Measurements from ENCODE around the gene ZPBP.
"Not testable (repeated sequence)": the region's sequence is repeated elsewhere in the genome, so short reads cannot be mapped to it uniquely, and the experiment has no call there.

The ZPBP gene

DNA sequence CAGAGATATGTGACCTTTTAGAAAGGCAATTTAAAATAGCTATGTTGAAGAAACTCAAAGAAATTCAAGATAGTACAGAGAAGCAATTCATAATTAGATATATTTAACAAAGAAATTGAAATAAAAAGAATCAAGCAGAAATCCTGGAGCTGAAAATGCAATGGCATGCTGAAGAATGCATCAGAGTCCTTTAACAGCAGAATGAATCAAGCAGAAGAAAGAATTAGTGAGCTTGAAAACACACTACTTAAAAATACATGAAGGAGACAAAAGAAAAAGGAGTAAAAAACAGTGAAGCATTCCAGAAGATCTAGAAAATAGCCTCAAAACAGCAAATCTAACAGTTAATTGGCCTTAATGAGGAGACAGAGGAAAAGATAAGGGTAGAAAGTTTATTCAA, 20.0 kb downstream of the ZPBP start:
- TF ChIP-seq, protein P1, sequence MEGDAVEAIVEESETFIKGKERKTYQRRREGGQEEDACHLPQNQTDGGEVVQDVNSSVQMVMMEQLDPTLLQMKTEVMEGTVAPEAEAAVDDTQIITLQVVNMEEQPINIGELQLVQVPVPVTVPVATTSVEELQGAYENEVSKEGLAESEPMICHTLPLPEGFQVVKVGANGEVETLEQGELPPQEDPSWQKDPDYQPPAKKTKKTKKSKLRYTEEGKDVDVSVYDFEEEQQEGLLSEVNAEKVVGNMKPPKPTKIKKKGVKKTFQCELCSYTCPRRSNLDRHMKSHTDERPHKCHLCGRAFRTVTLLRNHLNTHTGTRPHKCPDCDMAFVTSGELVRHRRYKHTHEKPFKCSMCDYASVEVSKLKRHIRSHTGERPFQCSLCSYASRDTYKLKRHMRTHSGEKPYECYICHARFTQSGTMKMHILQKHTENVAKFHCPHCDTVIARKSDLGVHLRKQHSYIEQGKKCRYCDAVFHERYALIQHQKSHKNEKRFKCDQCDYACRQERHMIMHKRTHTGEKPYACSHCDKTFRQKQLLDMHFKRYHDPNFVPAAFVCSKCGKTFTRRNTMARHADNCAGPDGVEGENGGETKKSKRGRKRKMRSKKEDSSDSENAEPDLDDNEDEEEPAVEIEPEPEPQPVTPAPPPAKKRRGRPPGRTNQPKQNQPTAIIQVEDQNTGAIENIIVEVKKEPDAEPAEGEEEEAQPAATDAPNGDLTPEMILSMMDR (conservative IDR thresholded peaks at IDR 0.05), result no peak
- no peak overlapping the region for H3K27ac ChIP-seq

DNA sequence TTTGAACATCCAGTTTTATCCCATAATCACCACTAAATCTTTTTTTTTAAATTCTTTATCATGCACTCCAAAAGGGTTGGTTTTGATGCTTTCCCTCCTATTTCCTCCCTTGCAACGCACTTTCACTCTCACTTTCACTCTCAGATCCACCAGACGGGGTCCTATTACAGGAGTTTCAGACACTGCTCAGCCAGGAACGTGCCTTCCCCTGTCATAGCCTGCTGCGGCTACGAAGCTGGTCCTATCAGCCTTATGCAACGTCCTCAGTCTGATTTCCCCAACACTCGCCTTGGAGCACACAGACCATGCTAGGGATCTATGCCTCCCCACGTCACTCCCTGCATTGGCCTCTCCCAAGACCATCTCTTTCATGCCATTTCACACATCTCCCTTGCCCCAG, 23.4 kb downstream of the ZPBP start:
- TF ChIP-seq, protein P1 (conservative IDR thresholded peaks at IDR 0.05), result no peak
- H3K27ac ChIP-seq, result peak overlapping the region; percentile 80

DNA sequence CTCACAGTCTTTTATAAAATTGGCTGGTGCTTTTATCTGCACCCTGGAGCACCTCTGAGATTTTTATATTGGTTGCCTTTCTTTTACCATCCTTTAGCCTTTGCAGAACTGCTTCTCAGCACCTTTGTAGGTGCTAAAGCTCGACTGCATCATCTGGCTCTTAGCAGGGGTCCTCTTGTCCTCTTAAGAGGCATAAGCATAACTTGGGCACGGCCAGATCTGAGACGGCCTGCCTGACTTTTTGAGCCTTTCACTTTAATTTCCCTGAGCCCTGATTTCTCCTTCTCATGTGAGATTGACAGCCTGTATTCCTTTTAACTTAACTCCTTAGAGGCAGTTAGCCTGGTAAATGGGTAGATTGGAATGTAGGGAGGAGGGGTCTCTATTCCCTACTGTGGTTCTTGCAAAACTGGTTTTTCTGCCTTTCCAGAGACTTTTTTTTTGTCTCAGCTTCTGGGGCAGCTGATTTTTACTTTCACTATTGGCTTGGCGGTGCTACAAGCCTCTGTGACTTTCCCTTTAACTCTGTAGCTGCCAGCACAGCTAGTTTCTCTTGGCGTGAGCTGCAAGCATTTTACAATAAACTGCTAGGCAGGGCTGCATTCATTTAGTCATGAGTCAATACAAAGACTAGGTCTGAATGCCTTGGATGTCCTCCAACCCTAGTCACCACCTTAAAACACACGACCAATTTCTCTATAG, 24.0 kb downstream of the ZPBP start:
- TF ChIP-seq, protein P1 (conservative IDR thresholded peaks at IDR 0.05), result no peak
- H3K27ac ChIP-seq, result peak overlapping the region; percentile 80

DNA sequence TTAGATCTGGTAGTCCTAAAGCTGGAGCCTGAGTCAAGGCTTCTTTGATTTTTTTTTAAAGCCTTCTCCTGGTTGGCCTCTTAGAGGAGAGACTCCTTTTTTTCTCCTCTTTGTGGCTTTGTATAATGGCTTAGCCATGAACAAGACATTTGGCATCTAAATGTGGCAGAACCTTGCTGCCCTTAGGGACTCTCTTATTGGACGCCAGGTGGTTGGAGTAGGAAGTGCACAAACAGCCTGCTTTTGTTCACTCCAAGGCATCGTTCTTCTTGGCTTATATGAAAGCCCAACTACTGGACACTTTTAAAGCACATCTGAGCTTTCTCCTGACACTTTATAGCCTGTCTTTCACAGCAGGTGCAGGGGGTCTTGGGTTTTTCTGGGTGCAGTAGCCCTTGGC, 25.0 kb downstream of the ZPBP start:
- peak overlapping the region; percentile 80 for H3K27ac ChIP-seq
- TF ChIP-seq, protein P1 (conservative IDR thresholded peaks at IDR 0.05), result no peak; the same call in 1 of the 2 replicates

DNA sequence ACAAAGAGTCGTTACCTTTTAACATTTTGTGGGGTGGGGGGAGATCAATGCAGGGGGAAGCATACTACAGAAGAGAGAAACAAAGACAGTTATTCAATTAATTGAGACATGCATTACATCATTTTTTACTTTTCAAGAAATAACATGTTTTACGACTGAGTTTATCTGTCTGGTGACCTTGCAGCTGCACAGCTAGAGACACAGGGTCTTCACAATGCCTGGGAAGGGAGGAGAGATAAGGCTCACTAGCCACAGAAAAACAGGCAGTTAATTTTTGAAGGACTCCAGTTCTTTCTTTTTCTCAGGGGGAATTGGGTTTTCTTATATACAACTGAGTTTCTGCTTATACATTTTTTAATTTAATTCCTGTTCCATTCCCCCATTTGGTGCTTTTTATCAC, 30.1 kb downstream of the ZPBP start:
- TF ChIP-seq, protein P1 (conservative IDR thresholded peaks at IDR 0.05), result no peak
- no peak overlapping the region for H3K27ac ChIP-seq

DNA sequence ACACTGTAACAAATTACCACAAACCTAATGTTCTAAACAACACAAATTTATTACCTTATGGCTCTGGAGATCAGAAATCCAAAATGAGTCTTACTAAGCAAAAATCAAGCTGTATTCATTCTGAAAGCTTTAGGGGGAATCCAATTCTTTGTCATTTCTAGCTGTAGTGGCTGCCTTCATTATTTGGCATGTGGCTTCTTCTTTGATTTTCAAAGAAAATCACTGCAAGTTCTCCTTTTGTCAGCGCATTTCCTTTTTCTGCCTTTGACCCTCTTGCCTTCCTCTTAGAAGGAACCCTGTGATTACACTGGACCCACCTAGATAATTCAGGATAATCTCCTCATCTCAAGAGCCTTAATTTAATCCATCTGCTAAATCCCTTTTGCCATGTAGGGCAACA, 36.9 kb downstream of the ZPBP start:
- TF ChIP-seq, protein P1 (conservative IDR thresholded peaks at IDR 0.05), result no peak
- no peak overlapping the region for H3K27ac ChIP-seq

DNA sequence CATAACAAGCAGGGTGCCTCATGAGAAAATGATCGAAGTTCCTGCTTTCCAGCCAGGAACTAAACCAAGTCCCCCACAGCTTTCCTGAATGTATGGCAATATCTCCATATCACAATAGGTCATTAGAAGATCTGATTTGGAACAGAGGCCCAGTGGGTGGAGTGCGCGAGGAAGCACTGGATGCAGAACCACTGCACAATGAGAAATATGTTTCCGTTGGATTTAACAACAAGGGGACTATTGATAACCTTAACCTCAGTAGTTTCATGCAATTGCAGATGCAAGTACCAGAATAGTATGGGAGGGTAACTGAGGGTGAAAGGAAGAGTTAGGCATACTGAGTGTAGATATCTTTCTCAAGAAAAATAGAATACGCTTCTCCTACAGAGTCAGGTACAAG, 45.3 kb downstream of the ZPBP start:
- no peak overlapping the region for H3K27ac ChIP-seq
- TF ChIP-seq, protein P1 (conservative IDR thresholded peaks at IDR 0.05), result no peak

DNA sequence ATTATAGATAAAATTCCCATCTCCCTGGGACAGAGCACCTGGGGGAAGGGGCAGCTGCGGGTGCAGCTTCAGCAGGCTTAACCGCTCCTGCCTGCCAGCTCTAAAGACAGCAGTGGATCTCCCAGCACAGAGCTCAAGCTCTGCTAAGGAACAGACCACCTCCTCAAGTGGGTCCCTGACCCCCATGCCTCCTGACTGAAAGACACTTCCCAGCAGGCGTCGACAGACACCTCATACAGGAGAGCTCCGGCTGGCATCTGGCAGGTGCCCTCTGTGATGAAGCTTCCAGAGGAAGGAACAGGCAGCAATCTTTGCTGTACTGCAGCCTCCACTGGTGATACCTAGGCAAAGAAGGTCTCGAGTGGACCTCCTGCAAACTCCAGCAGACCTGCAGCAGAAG, 51.9 kb downstream of the ZPBP start:
- H3K27ac ChIP-seq, result not testable (repeated sequence)

All from VCaP (cell line).